ENCODE data around the gene CCDC88C.

Gene CCDC88C

DNA sequence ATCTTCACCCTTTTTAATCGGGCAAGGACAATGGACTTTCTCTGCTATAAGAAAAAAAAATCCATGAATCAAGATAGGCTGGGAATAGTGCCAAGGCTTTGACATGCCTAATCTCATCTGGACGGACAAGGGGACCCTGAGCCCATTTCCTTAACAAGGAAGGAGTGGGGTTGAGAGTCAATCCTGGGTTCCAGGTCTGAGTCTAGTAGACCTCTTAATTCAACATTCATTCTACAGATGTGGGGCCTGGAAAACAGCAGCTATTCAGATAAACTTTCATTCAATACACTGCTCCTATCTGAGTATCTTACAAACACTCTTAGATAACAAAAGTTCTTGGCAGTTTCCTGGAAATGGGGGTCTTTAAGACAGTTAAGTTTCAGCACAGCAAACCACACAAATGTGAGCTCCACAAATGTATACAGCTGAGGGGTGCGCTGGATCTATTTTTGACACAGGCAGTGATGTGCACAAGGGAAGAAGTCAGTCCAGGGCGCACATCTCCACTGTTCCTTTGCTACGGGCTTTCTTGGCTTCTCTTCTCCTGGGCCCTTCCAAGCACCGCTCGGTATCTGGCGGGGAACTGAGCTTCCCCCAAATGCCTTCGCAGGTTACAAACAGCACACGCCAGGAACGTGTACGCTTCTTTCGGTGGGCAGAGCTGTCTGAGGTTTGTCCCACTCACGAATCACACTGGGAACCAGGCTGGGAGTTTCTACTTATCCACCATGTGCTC lies 90.9 kb downstream of the CCDC88C start:
- no peak for DNase-seq

DNA sequence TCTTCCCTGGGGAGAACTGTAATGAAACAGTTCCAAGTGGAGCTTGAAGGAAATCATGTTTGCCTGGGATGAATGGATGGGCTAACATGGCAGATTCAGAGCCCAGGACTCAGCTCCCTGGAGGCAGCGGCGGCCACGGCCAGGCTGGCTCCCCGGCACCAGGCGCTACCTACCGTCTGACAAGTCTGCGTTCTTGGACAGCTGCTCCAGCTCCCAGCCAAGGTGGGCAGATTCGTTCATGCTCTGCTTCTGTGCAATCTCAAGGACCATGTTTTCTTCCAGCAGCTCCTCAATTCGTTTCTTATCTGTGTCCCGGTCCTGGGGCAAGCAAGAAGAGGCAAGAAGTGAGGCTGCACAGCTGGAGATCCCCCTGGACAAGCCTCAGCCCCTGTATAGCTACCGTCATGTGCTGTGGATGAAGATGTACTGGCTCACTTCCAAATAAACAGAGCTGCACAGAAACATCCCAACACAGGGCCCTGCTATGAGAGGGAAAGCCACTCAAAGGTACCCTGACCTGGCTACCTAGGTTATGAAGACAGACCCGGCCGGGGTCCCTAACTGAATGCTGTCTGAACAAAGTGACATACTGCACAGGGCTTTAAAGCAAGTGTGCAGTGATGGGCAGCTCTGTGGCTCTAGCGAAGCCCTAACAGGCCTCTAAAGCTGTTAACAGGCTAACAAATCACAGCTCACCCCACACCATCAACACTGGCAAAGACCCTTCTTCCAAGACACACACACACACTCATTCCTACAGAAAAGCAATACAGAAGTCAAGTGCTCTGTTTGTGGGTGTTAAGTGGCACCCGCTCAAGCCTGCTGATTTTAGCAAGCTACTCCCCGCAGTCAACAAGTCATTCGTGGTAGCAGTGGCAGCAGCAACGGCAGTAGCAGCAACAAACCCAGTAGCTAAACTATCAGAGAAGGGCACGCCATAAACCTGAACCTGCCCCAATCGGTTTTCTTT lies 92.7 kb downstream of the CCDC88C start:
- DNase-seq = no peak

DNA sequence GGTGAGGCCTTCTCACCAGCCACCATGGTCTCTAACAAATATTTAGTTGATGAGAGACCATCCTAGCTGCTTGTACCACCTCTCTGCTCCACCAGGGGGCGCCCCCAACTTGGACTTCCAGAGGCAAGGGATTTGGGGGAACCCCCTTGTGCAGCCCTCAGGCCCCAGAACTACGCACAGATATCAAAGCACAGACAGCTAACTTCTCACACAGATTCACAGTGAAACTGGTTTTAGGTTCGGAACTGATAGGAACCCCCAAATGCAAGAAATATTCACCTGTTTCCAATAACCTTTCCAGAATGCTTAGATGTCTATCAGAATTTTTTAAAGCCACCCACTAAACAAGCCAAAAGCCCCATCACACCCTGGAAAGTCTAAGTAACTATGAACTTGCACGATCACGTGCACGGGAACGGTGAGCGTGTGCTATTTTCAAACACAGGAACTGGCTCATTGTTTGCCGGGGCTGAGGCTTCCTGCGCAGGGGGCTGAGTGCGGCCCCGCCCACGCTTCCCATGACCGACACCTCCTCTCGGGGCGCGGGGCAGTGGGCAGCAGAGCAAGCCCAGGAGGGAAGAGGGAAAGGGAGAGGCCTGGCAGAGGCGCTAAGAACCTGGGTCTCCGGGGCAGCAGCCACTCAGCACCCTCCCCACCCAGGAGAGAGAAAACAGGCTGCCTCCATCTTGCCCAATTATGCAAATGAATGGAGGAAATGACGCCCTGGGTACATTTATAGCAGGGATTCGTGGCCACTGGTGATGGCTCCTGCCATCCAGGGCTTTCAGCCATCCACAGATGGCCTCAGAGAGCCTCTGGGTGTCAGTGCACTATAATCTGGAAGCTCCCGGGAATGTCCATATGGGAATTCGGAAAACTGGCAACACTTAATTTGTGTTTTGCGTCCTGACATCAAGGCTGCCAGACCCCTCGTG lies 93.7 kb downstream of the CCDC88C start:
- peak; percentile 91 for DNase-seq

DNA sequence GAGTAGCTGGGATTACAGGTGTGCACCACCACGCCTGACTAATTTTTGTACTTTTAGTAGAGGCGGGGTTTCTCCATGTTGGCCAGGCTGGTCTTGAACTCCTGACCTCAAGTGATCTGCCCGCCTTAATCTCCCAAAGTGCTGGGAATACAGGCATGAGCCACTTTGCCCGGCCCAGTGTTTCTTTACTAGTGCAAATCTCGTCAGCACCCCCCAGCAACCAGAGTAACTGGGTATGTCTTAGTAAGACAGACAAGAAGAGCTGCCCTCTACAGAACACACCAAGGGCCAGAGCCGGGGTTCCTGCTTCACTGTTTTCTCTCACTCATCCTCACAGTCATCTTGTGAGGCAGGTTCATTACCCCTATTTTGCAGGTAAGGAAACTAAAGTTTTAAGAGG lies 94.6 kb downstream of the CCDC88C start:
- DNase-seq = no peak

DNA sequence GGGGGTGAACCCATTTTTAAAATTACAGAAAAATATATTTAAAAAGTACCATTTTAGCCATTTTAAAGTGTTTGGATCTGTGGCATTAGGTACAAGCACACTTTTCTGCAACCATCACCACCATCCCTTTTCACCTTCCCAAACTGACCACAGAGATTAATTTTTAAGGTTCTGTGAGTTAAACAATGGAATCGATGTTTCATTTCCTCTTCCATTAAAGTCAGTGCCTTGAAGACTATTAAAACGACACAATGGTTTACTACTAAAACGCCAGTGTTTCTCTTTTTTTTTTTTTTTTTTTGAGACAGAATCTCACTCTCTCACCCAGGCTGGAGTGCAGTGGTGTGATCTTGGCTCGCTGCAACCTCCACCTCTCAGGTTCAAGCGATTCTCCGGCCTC lies 95.0 kb downstream of the CCDC88C start:
- no peak for DNase-seq

DNA sequence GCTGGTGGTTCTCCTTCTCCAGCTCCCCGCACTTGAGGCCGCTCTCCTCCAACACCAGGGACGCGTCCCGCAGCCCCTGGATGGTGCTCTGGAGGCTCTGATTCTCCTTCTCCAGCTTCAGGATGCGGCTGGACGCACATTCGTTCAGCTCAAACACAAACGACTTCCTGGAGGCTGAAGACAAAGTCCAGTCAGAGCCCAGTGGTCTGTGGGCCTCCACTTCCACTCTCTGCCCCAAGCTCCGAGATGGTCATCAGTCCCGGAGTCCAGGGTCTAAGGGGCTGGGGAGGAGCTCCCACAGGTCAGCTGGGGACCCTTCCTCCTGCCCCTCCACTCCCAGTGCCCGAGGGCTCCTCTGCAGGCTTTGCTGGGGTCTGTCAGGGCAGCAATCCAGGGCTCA lies 96.5 kb downstream of the CCDC88C start:
- DNase-seq = no peak

DNA sequence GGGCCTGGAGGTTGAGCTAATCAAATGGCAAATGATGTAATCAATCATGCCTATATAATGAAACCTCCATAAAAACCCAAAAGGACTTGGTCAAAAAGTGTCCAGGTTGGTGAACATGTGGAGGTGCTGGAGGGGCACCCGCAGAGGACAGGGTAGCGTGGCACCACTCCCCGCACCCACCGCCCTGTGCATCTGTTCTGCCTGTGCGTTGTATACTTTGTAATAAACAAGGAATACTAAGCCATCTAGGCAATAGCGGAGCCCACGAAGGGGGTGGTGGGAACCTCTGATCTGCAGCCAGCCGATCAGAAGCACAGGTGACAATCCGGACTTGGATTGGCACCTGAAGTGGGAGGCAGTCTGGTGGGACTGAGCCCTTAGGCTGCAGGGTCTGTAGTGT lies 97.4 kb downstream of the CCDC88C start:
- DNase-seq = no peak

DNA sequence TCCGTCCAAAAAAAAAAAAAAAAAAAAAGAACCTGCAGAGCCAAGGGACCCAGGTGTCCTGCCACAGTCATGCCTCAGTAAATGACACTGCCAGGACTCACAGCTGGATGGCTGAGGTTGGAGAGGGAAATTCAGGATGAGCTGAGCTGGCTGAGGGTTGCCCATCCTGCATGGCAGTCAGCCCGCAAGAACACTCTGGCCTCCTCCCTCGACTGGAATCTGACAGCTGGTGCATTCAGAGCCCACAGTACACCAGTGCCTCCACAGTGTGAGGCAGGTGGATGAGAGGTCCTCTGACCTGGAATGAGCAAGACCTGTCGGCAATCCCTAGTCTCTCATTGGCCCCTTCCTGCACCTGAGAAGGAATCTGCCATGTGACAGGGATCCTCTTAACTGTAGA lies 98.7 kb downstream of the CCDC88C start:
- no peak for DNase-seq

DNA sequence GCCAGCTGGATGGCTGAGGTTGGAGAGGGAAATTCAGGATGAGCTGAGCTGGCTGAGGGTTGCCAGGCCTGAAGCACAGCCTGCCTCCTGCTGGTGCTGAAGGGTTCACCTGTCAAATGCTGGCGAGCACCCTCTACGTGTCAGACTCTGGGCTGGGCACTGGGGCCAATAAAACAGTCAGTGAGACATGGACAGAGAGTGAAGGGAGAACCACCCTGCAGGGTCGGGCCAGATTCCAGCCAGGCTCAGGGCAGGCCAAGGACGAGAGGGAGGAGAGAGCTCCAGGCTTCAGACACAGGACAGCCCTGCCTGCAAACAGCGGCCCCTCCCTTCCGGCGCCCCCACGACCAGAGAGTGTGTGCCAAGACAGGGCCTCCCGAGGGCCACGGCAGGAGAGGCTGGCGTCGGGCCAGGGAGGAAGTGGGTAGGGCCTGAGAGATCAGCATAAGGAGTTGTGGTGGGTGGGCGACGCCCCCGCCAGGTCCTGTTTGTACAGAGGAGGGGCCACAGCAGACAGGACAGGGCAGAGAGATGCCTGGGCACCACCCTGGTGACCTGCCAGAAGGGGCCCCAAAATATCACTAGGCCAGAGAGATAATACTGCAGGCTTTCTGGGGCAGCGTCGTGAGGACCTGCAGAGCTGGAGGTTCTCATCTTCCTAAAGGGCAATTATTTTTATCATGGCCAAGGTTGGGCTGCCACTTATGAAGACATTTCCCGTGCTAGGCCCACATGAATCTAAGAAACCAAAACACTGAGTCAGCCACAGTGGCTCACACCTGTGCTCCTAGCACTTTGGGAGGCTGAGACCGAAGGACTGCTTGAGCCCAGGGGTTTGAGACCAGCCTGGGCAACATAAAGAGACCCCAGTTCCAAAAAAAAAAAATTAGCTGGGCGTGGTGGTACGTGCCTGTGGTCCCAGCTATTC lies 100.0 kb downstream of the CCDC88C start:
- DNase-seq = peak; percentile 83

DNA sequence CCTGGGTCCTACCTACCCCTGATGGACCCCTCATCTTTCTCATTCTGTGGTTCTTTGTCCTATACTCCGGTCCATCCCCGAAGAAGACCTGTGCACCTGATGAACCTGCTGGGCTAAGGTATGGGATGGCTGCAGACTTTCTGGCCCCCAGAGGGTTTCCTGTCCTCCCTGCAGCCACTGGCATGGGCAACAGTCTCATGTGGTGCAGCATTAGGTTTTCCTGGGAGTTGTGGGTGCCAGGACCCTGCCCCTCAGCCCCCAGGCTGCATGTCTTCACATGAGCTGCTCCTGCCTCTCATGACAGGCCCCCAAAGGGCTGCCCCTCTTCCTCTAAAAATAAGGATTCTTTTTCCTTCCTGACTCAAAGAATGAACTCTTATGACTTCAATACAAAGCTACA lies 100.9 kb downstream of the CCDC88C start:
- DNase-seq = no peak

DNA sequence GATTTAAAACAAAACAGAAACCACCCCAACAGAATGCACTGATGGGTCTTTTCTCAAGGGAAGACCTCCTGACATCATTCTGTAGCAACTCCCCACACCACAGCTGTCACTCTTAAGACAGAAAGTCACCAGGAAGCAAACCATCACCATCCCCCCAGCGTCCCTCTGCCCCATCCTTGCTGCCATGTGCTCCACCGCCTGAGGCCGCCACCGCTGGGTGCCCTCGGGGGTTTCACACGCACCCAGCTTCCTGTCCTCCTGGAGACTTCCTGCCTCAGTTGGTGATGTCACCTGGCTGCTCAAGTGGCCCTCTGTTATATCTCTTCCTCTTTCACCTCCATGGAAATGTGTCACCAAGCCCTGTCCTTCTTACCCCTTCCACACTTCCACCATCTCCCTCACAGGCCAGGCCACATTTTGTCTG lies 101.8 kb downstream of the CCDC88C start:
- peak; percentile 92 for DNase-seq

DNA sequence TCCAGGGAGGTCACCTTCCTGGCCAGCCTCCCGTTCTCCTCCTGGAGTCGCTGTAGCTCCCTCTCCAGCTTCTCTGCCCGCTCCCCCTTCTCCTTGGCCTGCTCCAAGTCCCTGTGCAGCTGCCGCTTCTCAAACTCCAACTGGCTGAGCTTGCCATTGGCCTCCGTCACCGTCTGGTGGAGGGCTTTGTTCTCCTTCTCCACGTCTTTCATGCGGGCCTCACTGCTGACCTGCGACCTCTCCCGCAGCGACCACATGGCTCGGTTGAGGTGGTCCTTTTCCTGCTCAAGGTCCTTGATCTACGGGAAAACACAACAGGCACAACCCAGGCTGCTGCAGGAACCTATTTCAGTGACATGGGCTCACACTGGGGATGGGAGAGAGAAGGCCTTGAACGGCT lies 103.8 kb downstream of the CCDC88C start:
- no peak for DNase-seq

DNA sequence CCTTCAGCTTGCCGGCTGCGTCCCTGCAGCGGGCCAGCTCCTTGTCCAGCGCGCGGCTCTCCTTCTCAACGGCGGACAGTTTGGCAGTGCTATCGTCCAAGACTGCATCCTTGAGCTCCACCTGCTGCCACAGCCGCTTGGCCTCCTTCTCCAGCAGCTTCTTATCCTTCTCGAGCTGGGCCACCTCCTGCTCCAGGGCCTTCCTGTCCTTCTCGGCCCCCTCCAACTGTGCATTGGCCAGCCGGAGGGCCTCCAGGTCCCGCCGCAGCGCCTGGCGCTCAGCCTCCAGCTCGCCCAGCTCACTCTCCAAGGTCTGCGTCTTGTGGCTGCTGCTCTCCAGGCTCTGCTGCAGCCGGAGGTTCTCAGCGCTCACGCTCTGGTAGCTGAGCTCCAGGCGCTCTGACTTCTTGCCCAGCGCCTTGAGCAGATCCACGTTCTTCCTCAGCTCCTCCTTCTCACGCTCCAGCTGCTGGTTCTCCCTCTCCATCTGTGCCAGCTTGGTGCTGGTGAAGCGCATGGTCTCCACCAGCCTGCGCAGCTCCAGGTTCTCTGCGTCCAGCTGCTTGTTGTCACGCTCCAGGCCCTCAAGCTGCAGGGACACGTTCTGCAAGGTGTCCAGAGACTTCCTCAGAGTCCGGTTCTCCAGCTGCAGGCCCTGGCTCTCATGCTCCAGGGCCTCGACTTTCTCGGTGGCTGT lies 104.3 kb downstream of the CCDC88C start:
- no peak for DNase-seq

DNA sequence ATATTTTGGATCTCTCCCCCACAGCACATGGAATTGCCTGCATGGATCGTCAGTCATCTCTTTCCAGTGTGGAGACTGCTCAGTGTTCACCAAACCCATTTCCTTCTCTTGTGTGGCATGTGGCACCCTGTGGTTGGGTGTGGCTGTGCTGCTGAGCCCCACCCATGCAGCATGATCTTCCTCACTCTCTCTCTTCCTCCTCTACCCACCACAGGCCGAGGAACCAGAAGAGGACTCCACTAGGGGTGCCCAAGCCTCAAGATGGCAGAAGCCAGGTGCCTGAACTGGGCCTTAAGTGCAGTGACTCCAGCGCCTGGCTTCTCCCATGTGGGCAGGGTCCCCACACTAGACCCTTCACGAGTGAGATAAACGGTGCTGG lies 106.3 kb downstream of the CCDC88C start:
- peak; percentile 76 for DNase-seq

DNA sequence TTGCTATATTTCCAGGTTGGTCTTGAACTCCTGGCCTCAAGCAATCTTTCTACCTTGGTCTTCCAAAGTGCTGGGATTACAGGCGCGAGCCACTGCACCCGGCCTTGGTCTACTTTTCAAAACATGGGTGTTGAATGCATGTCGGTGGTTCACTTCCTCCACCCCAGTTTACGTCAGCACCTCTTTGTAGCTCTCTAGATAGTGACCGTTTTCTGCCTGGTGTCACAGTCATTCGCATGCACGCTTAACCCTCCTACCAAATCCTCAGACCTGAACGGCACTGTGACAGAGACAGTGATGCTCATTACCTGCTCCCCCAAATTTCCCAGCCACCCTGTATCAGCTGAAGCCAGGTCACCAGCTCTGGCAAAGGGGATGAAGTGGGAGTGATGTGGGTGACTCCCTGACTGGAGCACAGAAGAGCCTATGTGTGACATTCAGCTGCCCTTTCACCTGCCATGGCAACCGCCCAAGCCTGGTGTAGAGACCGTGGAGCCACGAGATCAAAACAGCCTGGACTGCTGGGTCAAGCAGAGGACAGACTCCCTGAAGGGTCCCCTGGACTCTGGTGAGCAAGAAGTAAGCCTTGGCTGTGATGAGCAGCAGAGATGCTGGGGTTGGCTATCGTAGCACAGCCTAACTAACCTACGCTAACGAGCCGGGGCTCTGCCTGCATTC lies 106.9 kb downstream of the CCDC88C start:
- DNase-seq = peak; percentile 74

DNA sequence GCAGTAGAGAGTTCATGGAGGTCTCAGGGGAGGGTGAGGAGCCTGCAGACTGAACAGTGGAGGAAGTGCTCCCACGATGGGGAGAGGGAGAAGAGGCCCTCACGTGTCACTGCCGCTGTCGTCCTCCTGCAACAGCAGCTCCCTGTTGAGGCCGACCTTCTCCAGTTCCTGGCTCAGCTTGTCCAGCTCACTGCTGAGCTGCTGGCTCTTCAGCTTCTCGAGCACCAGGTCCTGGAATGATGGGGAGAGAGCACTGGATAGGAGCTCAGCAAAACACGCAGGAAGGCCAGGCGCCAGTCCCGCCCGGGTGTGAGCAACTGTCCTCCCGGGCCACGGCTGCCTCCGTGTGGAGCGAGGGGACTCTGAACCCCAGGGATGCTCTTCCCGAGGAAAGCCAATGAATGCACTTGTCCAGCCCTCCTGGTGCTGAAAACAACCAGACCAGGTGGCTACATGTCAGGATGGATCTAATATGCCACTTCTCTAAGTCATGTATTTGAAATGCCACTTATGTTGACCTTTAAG lies 107.8 kb downstream of the CCDC88C start:
- no peak for DNase-seq

DNA sequence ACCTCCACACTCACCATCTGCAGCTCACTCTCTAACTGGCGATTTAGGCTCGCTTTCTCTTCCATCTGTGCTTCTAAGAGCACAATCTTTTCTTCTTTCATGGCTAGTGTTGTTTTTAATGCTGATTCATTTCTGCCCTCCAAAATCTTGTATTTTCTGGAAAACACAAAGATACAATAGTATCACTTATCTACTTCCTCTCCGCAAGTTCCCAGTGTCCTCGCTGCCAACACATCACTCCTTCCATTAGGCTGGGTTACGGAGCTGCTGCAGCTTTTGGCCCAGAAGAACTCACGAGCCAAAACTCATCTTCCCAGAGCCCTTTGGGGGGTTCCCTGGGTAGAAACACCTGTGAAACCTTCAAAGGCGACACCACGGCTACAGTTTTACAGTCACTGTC lies 109.3 kb downstream of the CCDC88C start:
- no peak for DNase-seq

DNA sequence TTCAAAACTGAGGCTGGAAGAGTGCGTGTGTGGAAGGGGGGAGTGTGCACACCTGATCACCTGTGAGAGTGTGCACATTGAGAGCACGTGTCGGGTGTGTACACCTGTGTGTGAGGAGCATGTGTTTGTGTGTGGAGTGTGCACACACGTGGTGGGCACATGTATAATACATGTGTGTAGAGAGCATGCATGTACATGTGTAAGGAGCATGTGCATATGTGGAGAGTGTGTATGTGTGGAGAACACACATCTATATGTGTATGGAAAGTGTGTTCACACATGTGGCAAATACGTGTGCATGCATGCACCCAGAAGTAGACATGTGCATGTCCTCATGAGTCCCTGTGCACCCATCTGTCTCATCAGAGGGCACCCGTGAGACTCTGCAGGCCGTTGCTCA lies 110.0 kb downstream of the CCDC88C start:
- no peak for DNase-seq

DNA sequence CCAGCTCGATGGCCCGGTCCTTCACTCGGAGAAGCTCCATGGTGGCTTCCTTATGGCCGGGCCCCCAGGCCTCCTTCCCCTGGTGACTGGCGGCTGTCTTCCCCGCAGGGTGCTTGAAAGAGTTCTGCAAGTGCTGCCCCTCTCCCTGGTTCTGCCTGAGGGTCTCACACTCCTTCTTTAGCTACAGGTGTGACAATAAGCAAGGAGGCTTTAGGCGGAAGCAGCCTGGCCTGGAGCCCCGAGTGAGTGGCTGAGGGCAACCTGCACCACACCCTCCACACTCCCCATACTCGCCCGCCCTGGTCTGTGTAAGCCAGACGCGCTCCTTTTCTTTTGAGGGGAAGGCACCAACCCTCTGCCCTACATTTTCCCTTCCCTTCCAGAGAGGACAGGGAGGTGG lies 110.6 kb downstream of the CCDC88C start:
- no peak for DNase-seq

DNA sequence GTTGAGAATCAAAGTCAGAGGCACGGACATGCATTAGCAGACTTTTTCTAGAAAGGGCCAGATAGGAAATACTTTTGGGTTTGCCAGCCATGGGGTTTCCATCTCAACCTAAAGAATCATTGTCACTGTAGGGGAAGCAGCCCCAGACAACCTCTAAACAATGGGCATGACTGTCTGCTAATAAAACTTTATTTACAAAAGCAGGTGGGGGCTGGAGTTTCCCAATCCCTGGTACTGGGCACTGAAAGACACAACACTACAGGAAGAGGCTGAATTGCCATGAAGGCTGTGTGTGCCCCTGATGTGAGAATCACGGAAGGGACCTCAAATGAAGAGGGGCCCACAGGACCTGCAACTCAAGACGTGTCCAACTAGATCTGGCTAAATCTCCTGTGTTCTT lies 111.1 kb downstream of the CCDC88C start:
- DNase-seq = no peak
